ENCODE results near the gene MYO10. TPM values are rescaled to one million over a fixed set of nuclear protein-coding genes. Genes with fewer than 3 reads are reported as not detected.

The MYO10 gene
- total RNA-seq, 3 donors from 2014 or later (not counting 1 experiment from before 2014, with no cell fraction given) = 0.83 to 1.2 TPM; not detected in 1

DNA sequence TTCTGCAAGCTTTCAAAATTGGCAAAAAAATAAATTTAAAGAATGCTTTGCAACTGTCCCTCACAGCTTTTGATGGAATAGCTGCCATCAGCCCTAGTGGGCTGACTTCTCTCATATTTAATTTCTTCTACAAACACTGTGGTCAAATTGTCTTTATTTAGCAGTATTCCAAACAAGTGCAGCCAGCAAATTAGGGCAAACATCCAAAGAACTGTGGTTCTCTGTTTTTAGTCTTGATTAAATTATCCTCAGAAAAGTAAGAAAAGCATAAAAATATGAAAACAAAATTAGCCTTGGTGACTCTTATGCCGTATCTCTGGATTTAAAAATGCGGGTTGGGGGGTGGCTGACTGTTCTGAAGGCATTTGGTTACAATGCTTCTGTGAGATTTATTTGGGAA, 223.5 kb downstream of the MYO10 start:
- 91% methylated on average over 2 of the region's 2 CpGs for WGBS (ENCODE audit: insufficient coverage)
- H3K4me3 Mint-ChIP-seq = no peak overlapping the region

DNA sequence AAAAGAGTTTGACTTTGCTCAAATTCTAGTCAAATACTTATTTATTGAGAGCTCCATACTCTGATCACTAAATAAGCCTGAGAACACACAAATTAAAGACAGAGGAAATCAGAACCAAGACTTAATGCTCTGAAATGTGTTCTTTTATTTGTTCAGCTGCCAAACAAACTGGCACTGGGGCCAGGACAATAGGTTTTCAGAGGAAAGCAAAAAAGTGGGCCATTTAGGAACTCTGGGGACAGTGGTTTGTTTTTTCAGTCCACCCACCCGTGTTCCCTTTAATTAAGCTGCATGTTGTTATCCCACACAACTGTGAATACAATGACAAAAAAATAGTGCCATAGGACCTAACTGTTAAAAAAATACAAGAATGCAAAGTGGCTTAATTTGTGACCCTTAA, 223.9 kb downstream of the MYO10 start:
- Histone ChIP-seq H3K4me3 (ENCODE audit: low read length) (no peak overlapping the region), H3K27ac (ENCODE audit: low read length) (no peak overlapping the region), H3K27me3 (ENCODE audit: control insufficient read depth, insufficient read depth, low read length) (no peaks in the 10 kb centered on the region), H3K36me3 (ENCODE audit: control insufficient read depth, insufficient read depth, low read length) (no peaks in the 10 kb centered on the region), H3K4me1 (ENCODE audit: control insufficient read depth, insufficient read depth, low read length) (no peaks in the 10 kb centered on the region), H3K9me3 (ENCODE audit: control insufficient read depth, insufficient read depth, low read length) (no peaks in the 10 kb centered on the region)
- H3K4me1 Mint-ChIP-seq = no peaks in the 10 kb centered on the region
- ATAC-seq (no peak), DNase-seq (no peak)
- no peak overlapping the region for H3K4me3 Mint-ChIP-seq
- intact Hi-C loops (cut with micrococcal nuclease) = no loop called here
- peaks cover 0 to 2% of the 10 kb centered on the region in 2 donors for H3K9me3 Mint-ChIP-seq
- H3K27me3 Mint-ChIP-seq (ENCODE audit: low read depth in 2 of 2) = peaks cover 0 to 6% of the 10 kb centered on the region in 2 donors
- H3K27ac Mint-ChIP-seq = no peak overlapping the region
- no peaks in the 10 kb centered on the region for H3K36me3 Mint-ChIP-seq
- TF ChIP-seq, protein P1, sequence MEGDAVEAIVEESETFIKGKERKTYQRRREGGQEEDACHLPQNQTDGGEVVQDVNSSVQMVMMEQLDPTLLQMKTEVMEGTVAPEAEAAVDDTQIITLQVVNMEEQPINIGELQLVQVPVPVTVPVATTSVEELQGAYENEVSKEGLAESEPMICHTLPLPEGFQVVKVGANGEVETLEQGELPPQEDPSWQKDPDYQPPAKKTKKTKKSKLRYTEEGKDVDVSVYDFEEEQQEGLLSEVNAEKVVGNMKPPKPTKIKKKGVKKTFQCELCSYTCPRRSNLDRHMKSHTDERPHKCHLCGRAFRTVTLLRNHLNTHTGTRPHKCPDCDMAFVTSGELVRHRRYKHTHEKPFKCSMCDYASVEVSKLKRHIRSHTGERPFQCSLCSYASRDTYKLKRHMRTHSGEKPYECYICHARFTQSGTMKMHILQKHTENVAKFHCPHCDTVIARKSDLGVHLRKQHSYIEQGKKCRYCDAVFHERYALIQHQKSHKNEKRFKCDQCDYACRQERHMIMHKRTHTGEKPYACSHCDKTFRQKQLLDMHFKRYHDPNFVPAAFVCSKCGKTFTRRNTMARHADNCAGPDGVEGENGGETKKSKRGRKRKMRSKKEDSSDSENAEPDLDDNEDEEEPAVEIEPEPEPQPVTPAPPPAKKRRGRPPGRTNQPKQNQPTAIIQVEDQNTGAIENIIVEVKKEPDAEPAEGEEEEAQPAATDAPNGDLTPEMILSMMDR (IDR thresholded peaks at IDR 0.05) = no peak
- WGBS (ENCODE audit: insufficient coverage) = 78% methylated on average over 1 of the region's 1 CpG

More for the DNA sequence above, 223.5 kb downstream of the MYO10 start:
- Mint-ChIP-seq H3K27ac (no peak overlapping the region), H3K36me3 (no peaks in the 10 kb centered on the region), H3K27me3 (ENCODE audit: low read depth in 2 of 2) (peaks cover 0 to 6% of the 10 kb centered on the region in 2 donors), H3K9me3 (peaks cover 0 to 2% of the 10 kb centered on the region in 2 donors), H3K4me1 (no peaks in the 10 kb centered on the region)
- no peak for DNase-seq
- no peak for ATAC-seq
- H3K27me3 ChIP-seq (ENCODE audit: control insufficient read depth, insufficient read depth, low read length) = no peaks in the 10 kb centered on the region
- H3K4me1 ChIP-seq (ENCODE audit: control insufficient read depth, insufficient read depth, low read length) = no peaks in the 10 kb centered on the region
- no peak overlapping the region for H3K4me3 ChIP-seq (ENCODE audit: low read length)
- H3K36me3 ChIP-seq (ENCODE audit: control insufficient read depth, insufficient read depth, low read length) = no peaks in the 10 kb centered on the region
- intact Hi-C loops (cut with micrococcal nuclease) = no loop called here
- TF ChIP-seq, protein P1 (IDR thresholded peaks at IDR 0.05) = no peak
- H3K27ac ChIP-seq (ENCODE audit: low read length) = no peak overlapping the region
- H3K9me3 ChIP-seq (ENCODE audit: control insufficient read depth, insufficient read depth, low read length) = no peaks in the 10 kb centered on the region

DNA sequence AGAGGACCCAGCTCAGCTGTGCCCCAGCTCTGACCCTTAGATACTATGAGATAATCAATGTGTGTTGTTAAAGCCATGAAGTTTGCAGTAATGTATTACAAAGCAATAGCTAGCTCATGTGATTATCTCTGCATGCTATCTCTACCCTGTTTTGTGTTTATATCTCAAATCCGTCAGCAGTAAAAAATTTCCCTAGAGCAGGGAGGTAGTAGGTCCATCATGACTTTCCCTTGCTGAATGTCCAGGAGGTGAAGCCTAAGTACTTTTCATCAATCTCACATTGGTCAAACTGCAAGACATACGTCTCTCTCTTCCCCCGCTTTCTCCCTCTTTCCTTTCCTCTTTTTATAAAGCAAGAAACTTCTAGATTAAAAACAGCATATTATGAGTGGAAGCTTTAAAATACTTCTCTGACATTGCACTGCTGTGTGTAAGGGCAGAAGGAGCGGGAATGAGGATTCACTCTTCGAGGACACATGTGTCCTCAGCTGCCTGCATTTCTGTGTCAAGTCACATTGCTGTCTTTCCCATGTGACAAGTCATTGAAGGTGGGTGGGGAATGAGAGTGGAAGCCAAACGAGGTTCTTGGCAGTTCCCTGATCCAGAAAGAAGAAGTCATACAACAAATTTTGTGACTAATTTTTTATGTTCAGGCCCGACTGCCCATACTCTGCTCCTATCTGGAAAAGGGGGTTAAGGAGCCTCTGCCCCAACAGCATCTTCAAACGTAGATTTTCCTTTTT, 226.2 kb downstream of the MYO10 start:
- no peak overlapping the region for H3K27ac ChIP-seq (ENCODE audit: low read length)
- no peaks in the 10 kb centered on the region for H3K9me3 ChIP-seq (ENCODE audit: control insufficient read depth, insufficient read depth, low read length)
- Mint-ChIP-seq H3K4me1 (no peaks in the 10 kb centered on the region), H3K27me3 (ENCODE audit: low read depth in 2 of 2) (peaks cover 2 to 6% of the 10 kb centered on the region in 2 donors), H3K36me3 (no peaks in the 10 kb centered on the region), H3K4me3 (no peak overlapping the region), H3K9me3 (peaks cover under 1 to 2% of the 10 kb centered on the region in 2 donors), H3K27ac (no peak overlapping the region)
- no peaks in the 10 kb centered on the region for H3K36me3 ChIP-seq (ENCODE audit: control insufficient read depth, insufficient read depth, low read length)
- 82% methylated on average over 8 of the region's 8 CpGs for WGBS (ENCODE audit: insufficient coverage)
- no peaks in the 10 kb centered on the region for H3K4me1 ChIP-seq (ENCODE audit: control insufficient read depth, insufficient read depth, low read length)
- TF ChIP-seq, protein P1 (IDR thresholded peaks at IDR 0.05) = no peak
- DNase-seq (no peak), ATAC-seq (no peak)
- H3K4me3 ChIP-seq (ENCODE audit: low read length) = no peak overlapping the region
- intact Hi-C loops (cut with micrococcal nuclease) = no loop called here
- H3K27me3 ChIP-seq (ENCODE audit: control insufficient read depth, insufficient read depth, low read length) = no peaks in the 10 kb centered on the region

DNA sequence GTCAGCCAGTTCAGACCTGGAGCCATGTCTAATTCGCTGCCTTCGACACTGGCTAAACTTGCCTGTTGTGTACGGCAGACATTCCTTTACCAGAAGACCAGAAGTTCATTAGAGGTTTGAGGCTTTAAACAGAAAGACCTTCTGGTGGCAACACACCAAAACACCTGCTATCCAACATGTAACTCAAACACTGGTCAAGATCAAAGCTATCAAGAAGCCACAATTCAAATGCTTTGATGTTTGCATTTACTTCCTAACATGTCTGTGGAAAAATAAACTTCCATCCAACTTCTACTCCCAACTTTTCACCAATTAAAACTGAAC, 228.3 kb downstream of the MYO10 start:
- Mint-ChIP-seq H3K36me3 (no peaks in the 10 kb centered on the region), H3K9me3 (peaks cover 0 to 2% of the 10 kb centered on the region in 2 donors), H3K4me1 (no peaks in the 10 kb centered on the region), H3K4me3 (no peak overlapping the region), H3K27me3 (ENCODE audit: low read depth in 2 of 2) (peaks cover under 1 to 2% of the 10 kb centered on the region in 2 donors), H3K27ac (no peak overlapping the region)
- Histone ChIP-seq H3K27ac (ENCODE audit: low read length) (no peak overlapping the region), H3K27me3 (ENCODE audit: control insufficient read depth, insufficient read depth, low read length) (no peaks in the 10 kb centered on the region), H3K4me1 (ENCODE audit: control insufficient read depth, insufficient read depth, low read length) (no peaks in the 10 kb centered on the region), H3K4me3 (ENCODE audit: low read length) (no peak overlapping the region), H3K36me3 (ENCODE audit: control insufficient read depth, insufficient read depth, low read length) (no peaks in the 10 kb centered on the region), H3K9me3 (ENCODE audit: control insufficient read depth, insufficient read depth, low read length) (no peaks in the 10 kb centered on the region)
- ATAC-seq (no peak), DNase-seq (no peak)
- TF ChIP-seq, protein P1 (IDR thresholded peaks at IDR 0.05) = no peak
- intact Hi-C loops (cut with micrococcal nuclease) = no loop called here
- 86% methylated on average over 3 of the region's 3 CpGs for WGBS (ENCODE audit: insufficient coverage)

All from natural killer cell (primary cell).